Measurements from ENCODE around the gene SPTLC1.

DNA sequence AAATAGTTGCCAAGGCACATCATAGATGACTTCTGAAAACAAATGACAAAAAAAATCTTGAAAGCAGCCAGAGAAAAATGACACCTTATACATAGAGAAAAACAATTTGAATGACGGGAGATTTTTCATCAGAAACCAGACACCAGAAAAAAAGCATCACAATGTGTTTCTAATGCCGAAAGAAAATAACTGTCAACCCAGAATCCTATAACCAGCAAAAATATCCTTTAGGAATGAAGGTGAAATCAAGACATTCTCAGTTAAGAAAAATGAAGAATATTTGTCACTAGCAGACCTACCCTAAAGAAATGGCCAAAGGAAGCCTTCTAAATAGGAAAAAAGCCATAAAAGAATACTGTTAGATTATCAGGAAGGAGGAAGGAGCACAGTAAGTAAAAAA is 54.0 kb downstream of the SPTLC1 start:
- TF ChIP-seq, protein P1, sequence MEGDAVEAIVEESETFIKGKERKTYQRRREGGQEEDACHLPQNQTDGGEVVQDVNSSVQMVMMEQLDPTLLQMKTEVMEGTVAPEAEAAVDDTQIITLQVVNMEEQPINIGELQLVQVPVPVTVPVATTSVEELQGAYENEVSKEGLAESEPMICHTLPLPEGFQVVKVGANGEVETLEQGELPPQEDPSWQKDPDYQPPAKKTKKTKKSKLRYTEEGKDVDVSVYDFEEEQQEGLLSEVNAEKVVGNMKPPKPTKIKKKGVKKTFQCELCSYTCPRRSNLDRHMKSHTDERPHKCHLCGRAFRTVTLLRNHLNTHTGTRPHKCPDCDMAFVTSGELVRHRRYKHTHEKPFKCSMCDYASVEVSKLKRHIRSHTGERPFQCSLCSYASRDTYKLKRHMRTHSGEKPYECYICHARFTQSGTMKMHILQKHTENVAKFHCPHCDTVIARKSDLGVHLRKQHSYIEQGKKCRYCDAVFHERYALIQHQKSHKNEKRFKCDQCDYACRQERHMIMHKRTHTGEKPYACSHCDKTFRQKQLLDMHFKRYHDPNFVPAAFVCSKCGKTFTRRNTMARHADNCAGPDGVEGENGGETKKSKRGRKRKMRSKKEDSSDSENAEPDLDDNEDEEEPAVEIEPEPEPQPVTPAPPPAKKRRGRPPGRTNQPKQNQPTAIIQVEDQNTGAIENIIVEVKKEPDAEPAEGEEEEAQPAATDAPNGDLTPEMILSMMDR (IDR thresholded peaks at IDR 0.05), result no peak
- no peak for TF ChIP-seq POLR2A (IDR thresholded peaks at IDR 0.05)
